IMR-90 (cell line): ENCODE measurements around the gene PDE4B. TPM values are rescaled to one million over a fixed set of nuclear protein-coding genes. Genes with fewer than 3 reads are reported as not detected.
A peak's percentile ranks its signal among the peaks of the same experiment; 100 is the strongest.

Experiments
- ATAC-seq: fragments of 200-7000 bp; cut with Tn5 transposase; 2 replicates; pipeline ENCODE4 v1.9.1; 2020; ENCODE audit warnings: low read depth, mild to moderate bottlenecking, moderate library complexity
- BruUV-seq: library from RNA; stranded (reverse); fragments of 400-500 nt; replicated peaks from 2 replicates; lab custom pipeline; 2021; lab: Mats Ljungman, UMichigan
- CTCF ChIA-PET: fragments of 300-600 bp; formaldehyde crosslinking; extraction: SDS; loops from one replicate; lab custom pipeline; 2021; ENCODE audit warnings: antibody characterized with exemption; lab: Yijun Ruan, JAX
- POLR2A ChIA-PET: fragments of 300-600 bp; sonication (Branson Sonifier 250); formaldehyde crosslinking; loops from one replicate; lab custom pipeline; 2022; ENCODE audit warnings: antibody characterized with exemption; ENCODE audit not compliant: unreplicated experiment; lab: Charles Lee
- DNase-seq: peaks from one replicate; pipeline ENCODE4 v3.0.0; 2013
- H2AFZ ChIP-seq: replicated peaks from 2 replicates; pipeline ENCODE3; 2013; ENCODE audit warnings: low read length, mild to moderate bottlenecking; ENCODE audit not compliant: poor library complexity
- H2AK5ac ChIP-seq: 2 replicates; pipeline ENCODE4 v1.6.1; 2013; ENCODE audit warnings: low read depth, low read length, inconsistent platforms
- H2AK9ac ChIP-seq: replicated peaks from 2 replicates; pipeline ENCODE3; 2013; ENCODE audit warnings: mild to moderate bottlenecking, low read depth, low read length, moderate library complexity; ENCODE audit not compliant: poor library complexity
- H2BK120ac ChIP-seq: 2 replicates; pipeline ENCODE4 v1.6.1; 2013; ENCODE audit warnings: low read depth, low read length, inconsistent platforms
- H2BK15ac ChIP-seq: 3 replicates; pipeline ENCODE4 v1.6.1; 2013; ENCODE audit warnings: low read depth, low read length, inconsistent platforms
- H2BK20ac ChIP-seq: 2 replicates; pipeline ENCODE4 v1.6.1; 2013; ENCODE audit warnings: low read depth, mild to moderate bottlenecking, inconsistent platforms, low read length, moderate library complexity
- H2BK5ac ChIP-seq: 2 replicates; pipeline ENCODE4 v1.6.1; 2013; ENCODE audit warnings: mild to moderate bottlenecking, low read depth, low read length, inconsistent platforms; ENCODE audit not compliant: poor library complexity, severe bottlenecking
- H3K14ac ChIP-seq: replicated peaks from 2 replicates; pipeline ENCODE4 v1.6.1; 2013; ENCODE audit warnings: low read depth, low read length, inconsistent platforms
- H3K18ac ChIP-seq: 2 replicates; pipeline ENCODE4 v1.6.1; 2013; ENCODE audit warnings: low read depth, low read length, control low read depth
- H3K23ac ChIP-seq: 2 replicates; pipeline ENCODE4 v1.6.1; 2013; ENCODE audit warnings: low read depth, low read length, inconsistent platforms
- H3K27ac ChIP-seq: 2 replicates; pipeline ENCODE4 v1.5.1; 2013; ENCODE audit warnings: mild to moderate bottlenecking, control low read depth, low read length; ENCODE audit not compliant: insufficient read depth
- H3K27me3 ChIP-seq: 2 replicates; pipeline ENCODE4 v1.6.1; 2013; ENCODE audit warnings: low read length; ENCODE audit not compliant: control insufficient read depth, insufficient read depth
- H3K36me3 ChIP-seq: 2 replicates; pipeline ENCODE4 v1.6.1; 2013; ENCODE audit warnings: low read length, mixed read lengths; ENCODE audit not compliant: control insufficient read depth, insufficient read depth
- H3K4ac ChIP-seq: 2 replicates; pipeline ENCODE4 v1.6.1; 2013; ENCODE audit warnings: low read depth, low read length, inconsistent platforms
- H3K4me1 ChIP-seq: 2 replicates; pipeline ENCODE4 v1.6.1; 2013; ENCODE audit warnings: low read length, mixed read lengths; ENCODE audit not compliant: control insufficient read depth, insufficient read depth
- H3K4me2 ChIP-seq: 2 replicates; pipeline ENCODE4 v1.6.1; 2013; ENCODE audit warnings: low read depth, mild to moderate bottlenecking, control low read depth, low read length, moderate library complexity
- H3K4me3 ChIP-seq: 2 replicates; pipeline ENCODE4 v1.5.1; 2013; ENCODE audit warnings: low read depth, mild to moderate bottlenecking, control low read depth, low read length, moderate library complexity; ENCODE audit not compliant: insufficient read depth
- H3K56ac ChIP-seq: 2 replicates; pipeline ENCODE4 v1.6.1; 2013; ENCODE audit warnings: low read length, inconsistent platforms; ENCODE audit not compliant: insufficient read depth; ENCODE audit errors: extremely low read depth
- H3K79me1 ChIP-seq, 2 experiments: 2 replicates each; pipeline ENCODE4 v1.6.1; 2013; ENCODE audit warnings: low read length in 2 of 2, inconsistent platforms in 1 of 2, low read depth in 1 of 2
- H3K9ac ChIP-seq: 2 replicates; pipeline ENCODE4 v1.6.1; 2013; ENCODE audit warnings: low read depth, low read length, control low read depth
- H3K9me1 ChIP-seq: 2 replicates; pipeline ENCODE4 v1.6.1; 2013; ENCODE audit warnings: low read length, inconsistent platforms; ENCODE audit not compliant: insufficient read depth
- H3K9me3 ChIP-seq: 2 replicates; pipeline ENCODE4 v1.6.1; 2013; ENCODE audit warnings: low read length; ENCODE audit not compliant: control insufficient read depth, insufficient read depth
- H4K20me1 ChIP-seq: 2 replicates; pipeline ENCODE4 v1.6.1; 2013; ENCODE audit warnings: low read length, inconsistent platforms; ENCODE audit not compliant: insufficient read depth
- H4K5ac ChIP-seq: 2 replicates; pipeline ENCODE4 v1.6.1; 2013; ENCODE audit warnings: mild to moderate bottlenecking, low read depth, low read length, control low read depth
- H4K8ac ChIP-seq, 2 experiments: 2 replicates each; pipeline ENCODE4 v1.6.1; 2013; ENCODE audit warnings: low read depth in 2 of 2, low read length in 2 of 2, control low read depth in 1 of 2, inconsistent platforms in 1 of 2
- H4K91ac ChIP-seq: 2 replicates; pipeline ENCODE4 v1.6.1; 2013; ENCODE audit warnings: low read depth, low read length, inconsistent platforms; ENCODE audit not compliant: insufficient read depth
- BHLHE40 ChIP-seq: fragments of 150-350 bp; IDR thresholded peaks from 2 replicates; pipeline ENCODE4 v1.6.1; 2016; ENCODE audit warnings: mild to moderate bottlenecking, low read depth, low read length
- CEBPB ChIP-seq: IDR thresholded peaks from 2 replicates; pipeline ENCODE4 v1.6.1; 2012; ENCODE audit warnings: low read depth, low read length, improper control_type of control experiment
- CHD1 ChIP-seq: IDR thresholded peaks from 2 replicates; pipeline ENCODE4 v1.6.1; 2012; ENCODE audit warnings: low read depth, low read length, improper control_type of control experiment
- CTCF ChIP-seq: conservative IDR thresholded peaks from 2 replicates; pipeline ENCODE4 v1.5.1; 2012; ENCODE audit warnings: mild to moderate bottlenecking, low read depth, low read length, improper control_type of control experiment
- FOS ChIP-seq: fragments of 150-350 bp; IDR thresholded peaks from 2 replicates; pipeline ENCODE4 v1.6.1; 2016; ENCODE audit warnings: low read depth, low read length
- MAFK ChIP-seq: IDR thresholded peaks from 2 replicates; pipeline ENCODE4 v1.6.1; 2012; ENCODE audit warnings: low read depth, low read length, improper control_type of control experiment
- MAZ ChIP-seq: IDR thresholded peaks from 2 replicates; pipeline ENCODE4 v1.6.1; 2012; ENCODE audit warnings: low read depth, mild to moderate bottlenecking, low read length, improper control_type of control experiment, moderate library complexity, borderline replicate concordance
- MXI1 ChIP-seq: IDR thresholded peaks from 2 replicates; pipeline ENCODE4 v1.6.1; 2012; ENCODE audit warnings: low read depth, mild to moderate bottlenecking, low read length, moderate library complexity, borderline replicate concordance
- NFE2L2 ChIP-seq: fragments of 150-350 bp; IDR thresholded peaks from 2 replicates; pipeline ENCODE4 v1.6.1; 2016; ENCODE audit warnings: low read depth, mild to moderate bottlenecking, low read length
- POLR2A ChIP-seq: IDR thresholded peaks from 2 replicates; pipeline ENCODE4 v1.6.1; 2012; ENCODE audit warnings: mild to moderate bottlenecking, low read depth, low read length
- RAD21 ChIP-seq: IDR thresholded peaks from 2 replicates; pipeline ENCODE4 v1.6.1; 2012; ENCODE audit warnings: low read length, improper control_type of control experiment
- RCOR1 ChIP-seq: IDR thresholded peaks from 2 replicates; pipeline ENCODE4 v1.6.1; 2012; ENCODE audit warnings: mild to moderate bottlenecking, low read length, improper control_type of control experiment; ENCODE audit not compliant: insufficient replicate concordance
- RFX5 ChIP-seq: IDR thresholded peaks from 2 replicates; pipeline ENCODE4 v1.8.0; 2012; ENCODE audit warnings: low read depth, mild to moderate bottlenecking, low read length, moderate library complexity
- SMC3 ChIP-seq: fragments of 150-350 bp; IDR thresholded peaks from 2 replicates; pipeline ENCODE4 v1.6.1; 2016; ENCODE audit warnings: low read depth, mild to moderate bottlenecking, antibody characterized with exemption, low read length, moderate library complexity
- dilution Hi-C: fragments of 300-500 bp; cut with HindIII; formaldehyde crosslinking; loops from one replicate; pipeline ENCODE4 v1.14.3; 2018; ENCODE audit warnings: low sequenced_read_pairs; ENCODE audit not compliant: unreplicated experiment
- in situ Hi-C: fragments of 300-500 bp; cut with MboI; formaldehyde crosslinking; loops from 3 replicates; pipeline ENCODE4 v1.14.3; 2019; ENCODE audit warnings: low sequenced_read_pairs, inconsistent platforms, mixed read lengths
- intact Hi-C: fragments of 100-400 bp; cut with micrococcal nuclease; formaldehyde crosslinking; loops from 2 replicates; pipeline ENCODE4 v1.10.0; 2022
- polyA plus RNA-seq, 3 experiments: library from polyadenylated mRNA; depleted of rRNA; stranded (reverse); fragments of >200 nt; gene quantifications; 2 replicates each; pipeline ENCODE4 v1.2.3, GENCODE V29; 2012; ENCODE audit warnings: low replicate concordance in 1 of 3
- total RNA-seq: library from RNA; depleted of rRNA; stranded (reverse); fragments of >200 nt; gene quantifications from 2 replicates; pipeline ENCODE4 v1.2.3, GENCODE V29; 2012
- TF ChIP-seq, protein P1 (sequence below): fragments of 150-350 bp; IDR thresholded peaks from 2 replicates; pipeline ENCODE4 v1.6.1; 2017; ENCODE audit warnings: mild to moderate bottlenecking, antibody characterized with exemption, low read length, low read depth
- TF ChIP-seq, protein P2 (sequence below): fragments of 150-350 bp; IDR thresholded peaks from 2 replicates; pipeline ENCODE4 v1.6.1; 2016; ENCODE audit warnings: low read depth, mild to moderate bottlenecking, low read length, moderate library complexity, borderline replicate concordance

The PDE4B gene
- total and polyA plus RNA-seq, 2 of the 4 experiments (the other 2 are of a cell fraction) = 5.8 to 21.3 TPM

DNA sequence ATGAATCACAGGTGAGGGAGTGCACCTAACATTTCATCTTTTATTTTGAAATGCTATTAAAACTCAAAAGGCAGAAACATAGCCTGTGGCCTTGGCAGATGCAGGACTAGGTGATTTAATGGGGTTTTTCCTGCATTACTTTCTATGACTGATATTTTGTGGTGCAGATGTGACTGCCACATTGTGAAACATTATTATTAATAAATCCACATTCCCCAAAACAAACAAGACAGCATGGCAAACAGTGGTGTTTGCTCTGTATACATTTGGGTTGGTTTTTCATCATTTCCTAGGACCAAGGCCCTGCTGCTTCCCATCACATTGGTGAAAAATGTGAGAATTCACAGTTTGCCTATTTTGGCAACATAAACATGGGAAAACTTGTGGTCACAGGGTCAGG lies 493.6 kb downstream of the PDE4B start:
- no peak overlapping the region for H4K91ac ChIP-seq
- H3K18ac ChIP-seq = 0 out of 2 replicates have a peak overlapping the region, but pooled peaks have one; percentile 20
- no peak overlapping the region for H3K4ac ChIP-seq
- H2AK9ac ChIP-seq = no peak overlapping the region
- ATAC-seq (no peak), DNase-seq (no peak)
- TF ChIP-seq CEBPB (no peak), RCOR1 (no peak), RFX5 (no peak), MAFK (no peak), CTCF (no peak), POLR2A (no peak), MAZ (no peak), CHD1 (no peak), NFE2L2 (no peak), FOS (no peak), RAD21 (no peak), MXI1 (no peak), SMC3 (no peak), BHLHE40 (no peak)
- TF ChIP-seq, protein P1, sequence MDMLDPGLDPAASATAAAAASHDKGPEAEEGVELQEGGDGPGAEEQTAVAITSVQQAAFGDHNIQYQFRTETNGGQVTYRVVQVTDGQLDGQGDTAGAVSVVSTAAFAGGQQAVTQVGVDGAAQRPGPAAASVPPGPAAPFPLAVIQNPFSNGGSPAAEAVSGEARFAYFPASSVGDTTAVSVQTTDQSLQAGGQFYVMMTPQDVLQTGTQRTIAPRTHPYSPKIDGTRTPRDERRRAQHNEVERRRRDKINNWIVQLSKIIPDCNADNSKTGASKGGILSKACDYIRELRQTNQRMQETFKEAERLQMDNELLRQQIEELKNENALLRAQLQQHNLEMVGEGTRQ = no peak
- TF ChIP-seq, protein P2, sequence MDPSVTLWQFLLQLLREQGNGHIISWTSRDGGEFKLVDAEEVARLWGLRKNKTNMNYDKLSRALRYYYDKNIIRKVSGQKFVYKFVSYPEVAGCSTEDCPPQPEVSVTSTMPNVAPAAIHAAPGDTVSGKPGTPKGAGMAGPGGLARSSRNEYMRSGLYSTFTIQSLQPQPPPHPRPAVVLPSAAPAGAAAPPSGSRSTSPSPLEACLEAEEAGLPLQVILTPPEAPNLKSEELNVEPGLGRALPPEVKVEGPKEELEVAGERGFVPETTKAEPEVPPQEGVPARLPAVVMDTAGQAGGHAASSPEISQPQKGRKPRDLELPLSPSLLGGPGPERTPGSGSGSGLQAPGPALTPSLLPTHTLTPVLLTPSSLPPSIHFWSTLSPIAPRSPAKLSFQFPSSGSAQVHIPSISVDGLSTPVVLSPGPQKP = no peak
- H3K4me1 ChIP-seq = peaks cover 6% of the 10 kb centered on the region
- H4K20me1 ChIP-seq = no peaks in the 10 kb centered on the region
- no peak overlapping the region for H2AFZ ChIP-seq
- no peak overlapping the region for H3K27ac ChIP-seq
- no peaks in the 10 kb centered on the region for H3K27me3 ChIP-seq
- POLR2A ChIA-PET = no interaction called here
- H2BK20ac ChIP-seq = no peak overlapping the region
- H2BK15ac ChIP-seq = no peak overlapping the region
- H3K23ac ChIP-seq = no peak overlapping the region
- H3K36me3 ChIP-seq = no peaks in the 10 kb centered on the region
- no peak overlapping the region for H3K56ac ChIP-seq
- intact Hi-C loops = no loop called here
- H4K8ac ChIP-seq = no peak overlapping the region
- no peak overlapping the region for H2AK5ac ChIP-seq
- H2BK120ac ChIP-seq = no peak overlapping the region
- H4K5ac ChIP-seq = no peak overlapping the region
- H3K4me2 ChIP-seq = no peak overlapping the region
- no peaks in the 10 kb centered on the region for H3K9me3 ChIP-seq
- in situ Hi-C loops = no loop called here
- H3K14ac ChIP-seq = no peak overlapping the region
- BruUV-seq = no TSS peak
- peaks cover 2% of the 10 kb centered on the region for H3K9me1 ChIP-seq
- dilution Hi-C loops = no loop called here
- no peaks in the 10 kb centered on the region for H3K79me1 ChIP-seq
- H3K9ac ChIP-seq = no peak overlapping the region
- CTCF ChIA-PET = no interaction called here
- H2BK5ac ChIP-seq = no peak overlapping the region
- H3K4me3 ChIP-seq = no peak overlapping the region
